HEK293 (cell line): ENCODE measurements around the gene SP3.
A peak's percentile ranks its signal among the peaks of the same experiment; 100 is the strongest.

Experiments
- CTCF ChIA-PET: fragments of 350-600 bp; formaldehyde crosslinking; extraction: SDS; loops from one replicate; lab custom pipeline; 2021; ENCODE audit warnings: antibody characterized with exemption; lab: Yijun Ruan, JAX
- POLR2A ChIA-PET: fragments of 300-600 bp; formaldehyde crosslinking; extraction: SDS; loops from one replicate; lab custom pipeline; 2020; ENCODE audit warnings: antibody characterized with exemption, inconsistent platforms; lab: Yijun Ruan, JAX
- H3K27ac ChIP-seq: fragments of 200-500 bp; sonication (Bioruptor generic); 2 replicates; pipeline ENCODE4 v1.5.1; 2014; ENCODE audit warnings: low read depth, low read length, control low read depth, inconsistent platforms; ENCODE audit errors: extremely low read depth
- H3K36me3 ChIP-seq, 2 experiments: fragments of 200-500 bp in 1 of 2; sonication (Bioruptor generic) in 1 of 2; 1 replicate in 1 of 2; 2 replicates in 1 of 2; pipeline ENCODE4 v1.5.1; 2014 to 2017; ENCODE audit warnings: inconsistent platforms in 2 of 2, low read length in 2 of 2; ENCODE audit not compliant: control insufficient read depth in 2 of 2, insufficient read depth in 1 of 2
- H3K4me1 ChIP-seq: fragments of 200-500 bp; sonication (Bioruptor generic); 2 replicates; pipeline ENCODE4 v1.5.1; 2014; ENCODE audit warnings: mild to moderate bottlenecking, low read length, inconsistent platforms; ENCODE audit not compliant: control insufficient read depth, insufficient read depth
- H3K4me3 ChIP-seq: 2 replicates; pipeline ENCODE4 v1.5.1; 2011; ENCODE audit warnings: low read depth, mild to moderate bottlenecking, control low read depth, low read length, moderate library complexity
- H3K9me3 ChIP-seq: fragments of 200-500 bp; sonication (Bioruptor generic); 2 replicates; pipeline ENCODE4 v1.5.1; 2014; ENCODE audit warnings: low read depth, low read length, inconsistent platforms; ENCODE audit not compliant: control insufficient read depth, insufficient read depth
- HOXD13 ChIP-seq: sonication (generic); formaldehyde crosslinking; IDR thresholded peaks from 2 replicates; pipeline ENCODE4 v1.8.0; 2022; ENCODE audit warnings: missing genetic modification reagents, borderline replicate concordance
- KLF9 ChIP-seq: fragments of 450-650 bp; formaldehyde crosslinking; IDR thresholded peaks from 2 replicates; pipeline ENCODE4 v1.5.1; 2016; ENCODE audit warnings: missing biosample characterization, missing genetic modification characterization, low read depth
- SALL2 ChIP-seq: fragments of 450-650 bp; formaldehyde crosslinking; IDR thresholded peaks from 2 replicates; pipeline ENCODE4 v1.5.0; 2017; ENCODE audit warnings: missing biosample characterization, mild to moderate bottlenecking, missing genetic modification characterization, borderline replicate concordance
- SP3 ChIP-seq: fragments of 450-650 bp; formaldehyde crosslinking; IDR thresholded peaks from 2 replicates; pipeline ENCODE4 v1.5.1; 2016; ENCODE audit warnings: missing biosample characterization, missing genetic modification characterization
- ZBTB20 ChIP-seq: fragments of 450-650 bp; formaldehyde crosslinking; IDR thresholded peaks from 2 replicates; pipeline ENCODE4 v1.5.1; 2016; ENCODE audit warnings: missing biosample characterization, missing genetic modification characterization
- ZBTB21 ChIP-seq: fragments of 450-650 bp; formaldehyde crosslinking; IDR thresholded peaks from 2 replicates; pipeline ENCODE4 v1.5.1; 2017; ENCODE audit warnings: missing biosample characterization, missing genetic modification characterization
- ZFHX2 ChIP-seq: fragments of 450-650 bp; formaldehyde crosslinking; conservative IDR thresholded peaks from 2 replicates; pipeline ENCODE4 v1.5.1; 2016; ENCODE audit warnings: missing biosample characterization, missing genetic modification characterization
- ZNF121 ChIP-seq: fragments of 450-650 bp; formaldehyde crosslinking; IDR thresholded peaks from 2 replicates; pipeline ENCODE4 v1.5.1; 2016; ENCODE audit warnings: missing biosample characterization, missing genetic modification characterization
- ZNF248 ChIP-seq: fragments of 450-650 bp; formaldehyde crosslinking; IDR thresholded peaks from 2 replicates; pipeline ENCODE4 v1.5.1; 2017; ENCODE audit warnings: missing biosample characterization, missing genetic modification characterization
- ZNF549 ChIP-seq: fragments of 450-650 bp; IDR thresholded peaks from 2 replicates; pipeline ENCODE4 v1.5.1; 2018; ENCODE audit warnings: missing biosample characterization, missing genetic modification characterization, mild to moderate bottlenecking, inconsistent platforms, moderate library complexity

SP3 gene

GRCh38 chr2:173860082-173860481 lies 105.1 kb downstream of the SP3 start (continued):
- TF ChIP-seq KLF9 (tag by site-specific recombination): no peak
- TF ChIP-seq ZFHX2: no peak
- no peak for TF ChIP-seq ZBTB21 (tag by site-specific recombination)
- TF ChIP-seq SALL2: no peak
- TF ChIP-seq SP3 (tag by site-specific recombination): no peak
- TF ChIP-seq ZNF248: no peak
- TF ChIP-seq HOXD13 (CRISPR knock-in tag): no peak
- no peak for TF ChIP-seq ZNF121 (tag by site-specific recombination)

DNA sequence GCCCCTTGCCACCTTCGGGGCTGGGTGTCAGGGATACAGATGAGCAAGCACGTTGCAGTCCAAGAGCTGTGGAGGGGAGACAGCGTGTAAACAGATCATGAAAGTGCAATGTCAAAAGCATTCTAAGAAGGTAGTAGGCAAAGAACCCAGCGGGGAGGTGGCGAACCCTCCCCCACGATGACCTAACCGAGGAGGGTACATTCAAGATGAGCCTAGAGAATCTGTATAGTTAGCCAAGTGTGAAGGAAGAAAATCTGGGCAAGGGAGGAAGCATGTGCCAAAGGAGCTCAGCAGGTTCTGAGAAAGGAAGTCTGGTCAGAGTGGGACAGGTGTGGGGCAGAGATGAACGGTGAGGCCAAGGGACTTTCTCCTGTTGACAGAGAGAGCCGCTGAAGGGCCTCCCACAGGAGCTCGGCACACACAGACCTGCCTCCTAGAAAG lies 106.9 kb downstream of the SP3 start:
- CTCF ChIA-PET: no interaction called here

More for the DNA sequence above, 106.9 kb downstream of the SP3 start:
- Histone ChIP-seq H3K9me3 (no peaks in the 10 kb centered on the region), H3K4me1 (no peaks in the 10 kb centered on the region), H3K27ac (no peak overlapping the region), H3K36me3 (no peaks in the 10 kb centered on the region), H3K4me3 (no peak overlapping the region)
- POLR2A ChIA-PET: no interaction called here
- TF ChIP-seq ZNF549 (tag by site-specific recombination) (no peak), ZBTB20 (tag by site-specific recombination) (0 out of 2 replicates have a peak, but pooled peaks have one; percentile 29)
